Astrocyte of the cerebellum (primary cell): ENCODE measurements around the gene SYT14.

ENCODE experiments used
- DNase-seq: peaks from one replicate; pipeline ENCODE4 v3.0.0-alpha.2; 2011; ENCODE audit warnings: low read depth
- H3K4me3 ChIP-seq: 2 replicates; pipeline ENCODE4 v1.5.1; 2011; ENCODE audit warnings: mild to moderate bottlenecking, low read depth, low read length, moderate library complexity
- in situ Hi-C: cut with HindIII; loops from 2 replicates; pipeline ENCODE4 v1.10.0; 2017; ENCODE audit warnings: low sequenced_read_pairs
- TF ChIP-seq, protein P1 (sequence below): IDR thresholded peaks from 2 replicates; pipeline ENCODE4 v1.5.1; 2012; ENCODE audit warnings: low read length, low read depth, moderate library complexity, mild to moderate bottlenecking; ENCODE audit errors: missing control alignments

Gene SYT14

GRCh38 chr1:210217482-210217881 lies 279.5 kb downstream of the SYT14 start:
- H3K4me3 ChIP-seq = no peak overlapping the region
- in situ Hi-C loops = no loop called here
- no peak for DNase-seq
- TF ChIP-seq, protein P1, sequence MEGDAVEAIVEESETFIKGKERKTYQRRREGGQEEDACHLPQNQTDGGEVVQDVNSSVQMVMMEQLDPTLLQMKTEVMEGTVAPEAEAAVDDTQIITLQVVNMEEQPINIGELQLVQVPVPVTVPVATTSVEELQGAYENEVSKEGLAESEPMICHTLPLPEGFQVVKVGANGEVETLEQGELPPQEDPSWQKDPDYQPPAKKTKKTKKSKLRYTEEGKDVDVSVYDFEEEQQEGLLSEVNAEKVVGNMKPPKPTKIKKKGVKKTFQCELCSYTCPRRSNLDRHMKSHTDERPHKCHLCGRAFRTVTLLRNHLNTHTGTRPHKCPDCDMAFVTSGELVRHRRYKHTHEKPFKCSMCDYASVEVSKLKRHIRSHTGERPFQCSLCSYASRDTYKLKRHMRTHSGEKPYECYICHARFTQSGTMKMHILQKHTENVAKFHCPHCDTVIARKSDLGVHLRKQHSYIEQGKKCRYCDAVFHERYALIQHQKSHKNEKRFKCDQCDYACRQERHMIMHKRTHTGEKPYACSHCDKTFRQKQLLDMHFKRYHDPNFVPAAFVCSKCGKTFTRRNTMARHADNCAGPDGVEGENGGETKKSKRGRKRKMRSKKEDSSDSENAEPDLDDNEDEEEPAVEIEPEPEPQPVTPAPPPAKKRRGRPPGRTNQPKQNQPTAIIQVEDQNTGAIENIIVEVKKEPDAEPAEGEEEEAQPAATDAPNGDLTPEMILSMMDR = no peak

- in situ Hi-C loops = no loop called here
- no peak for DNase-seq
- H3K4me3 ChIP-seq = no peak overlapping the region
- TF ChIP-seq, protein P1 = no peak
These were observed 280.0 kb downstream of the SYT14 start for GRCh38 chr1:210218047-210218446.
